ENCODE measurements around the gene CREB3L4.
"Not testable (repeated sequence)": the region's sequence is repeated elsewhere in the genome, so short reads cannot be mapped to it uniquely, and the experiment has no call there.

CREB3L4 gene

DNA sequence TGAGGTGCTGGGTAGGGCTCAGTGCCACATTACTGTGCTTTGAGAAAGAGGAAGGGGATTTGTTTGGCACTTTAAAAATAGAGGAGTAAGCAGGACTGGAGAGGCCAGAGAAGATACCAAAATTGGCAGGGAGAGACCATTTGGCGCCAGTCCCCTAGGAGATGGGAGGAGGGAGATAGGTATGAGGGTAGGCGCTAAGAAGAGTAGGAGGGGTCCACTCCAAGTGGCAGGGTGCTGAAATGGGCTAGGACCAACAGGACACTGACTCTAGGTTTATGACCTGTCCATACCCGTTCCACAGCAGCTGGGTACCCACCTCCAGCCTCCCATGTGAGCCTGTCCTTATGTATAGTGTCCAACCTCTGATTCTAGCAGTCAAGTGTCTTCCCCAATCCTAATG lies 8.2 kb upstream of the CREB3L4 start:
- DNase-seq (ENCODE audit: low read depth in 2 of 2): no peak

- no peak for DNase-seq (ENCODE audit: low read depth in 2 of 2)
Observed at GRCh38 chr1:153960206-153960605, 7.5 kb upstream of the CREB3L4 start.

DNA sequence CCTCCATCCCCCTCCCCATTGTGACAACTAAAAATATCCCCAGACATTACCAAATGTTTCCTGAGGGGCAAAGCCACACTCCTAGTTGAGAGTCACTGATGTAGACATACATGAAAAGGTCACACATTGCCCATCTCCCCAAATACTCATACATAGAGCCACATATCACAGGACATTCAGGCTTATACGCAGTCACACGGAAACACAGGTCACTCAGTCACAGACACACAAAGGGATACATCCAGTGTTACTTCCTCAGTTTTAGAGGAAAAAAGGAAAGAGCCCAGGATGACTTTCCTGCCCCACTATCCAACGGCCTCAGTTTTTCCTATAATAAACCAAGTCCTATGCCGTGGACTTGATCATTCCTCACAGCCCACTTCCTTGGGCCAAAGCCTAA lies 6.3 kb upstream of the CREB3L4 start:
- DNase-seq (ENCODE audit: low read depth in 2 of 2): no peak

GRCh38 chr1:153962088-153963029 lies 5.3 kb upstream of the CREB3L4 start:
- no peak for DNase-seq (ENCODE audit: low read depth in 2 of 2)

DNA sequence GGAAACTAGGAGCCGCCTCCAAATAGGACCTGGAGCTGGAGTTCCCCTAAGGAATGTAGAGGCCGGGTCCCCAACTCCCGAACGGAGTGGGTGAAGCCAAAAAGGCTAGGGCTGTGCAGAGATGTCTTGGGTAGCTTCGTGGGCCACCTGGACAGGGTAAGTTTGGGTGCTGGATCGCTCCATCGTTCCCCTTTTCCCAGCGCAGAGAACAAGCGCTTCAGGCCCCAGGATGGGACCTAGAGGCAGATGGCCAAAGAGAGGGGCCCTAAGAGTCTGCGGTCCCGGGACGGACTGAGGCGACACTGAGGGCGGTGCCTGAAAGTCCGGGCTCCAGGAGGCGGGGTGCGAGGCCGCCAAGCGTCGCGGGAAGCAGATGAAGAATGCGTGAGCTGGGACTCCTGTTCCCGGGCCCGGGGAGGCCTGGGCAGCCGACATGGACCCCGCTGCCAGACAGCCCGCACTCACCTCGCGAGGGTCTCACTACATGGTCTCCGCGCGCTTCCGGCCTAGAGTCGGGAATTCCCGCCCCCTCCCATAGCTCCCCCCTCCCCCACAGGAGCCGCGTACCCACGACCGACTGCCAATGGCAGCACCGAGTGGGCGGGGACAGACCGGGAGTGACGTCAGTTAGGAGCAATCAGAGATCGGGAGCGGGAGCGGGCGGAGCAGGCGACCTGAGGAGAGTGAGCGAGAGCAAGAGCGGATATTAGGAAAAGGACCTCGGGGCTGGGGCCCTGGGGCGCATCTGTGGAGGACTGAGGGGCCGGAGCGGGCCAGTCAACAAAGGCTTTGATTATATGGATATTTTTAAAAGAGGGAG lies 4.5 kb upstream of the CREB3L4 start, which contains the start of gene SLC39A1:
Gene SLC39A1 (minus strand): TSS at position 508 of the 820 bp plus-strand sequence. CDS start 822 bp downstream, outside the sequence.
- DNase-seq (ENCODE audit: low read depth in 2 of 2): peak; percentile 94 to 97

- DNase-seq (ENCODE audit: low read depth in 2 of 2): no peak
Observed at GRCh38 chr1:153963850-153964331, 3.8 kb upstream of the CREB3L4 start.

- DNase-seq (ENCODE audit: low read depth in 2 of 2): no peak
Observed at GRCh38 chr1:153968000-153968363, 280 bp downstream of the CREB3L4 start.

GRCh38 chr1:153968408-153968807 lies 706 bp downstream of the CREB3L4 start:
- no peak for DNase-seq (ENCODE audit: low read depth in 2 of 2)

GRCh38 chr1:153968972-153969371 lies 1.3 kb downstream of the CREB3L4 start:
- DNase-seq (ENCODE audit: low read depth in 2 of 2): no peak

DNA sequence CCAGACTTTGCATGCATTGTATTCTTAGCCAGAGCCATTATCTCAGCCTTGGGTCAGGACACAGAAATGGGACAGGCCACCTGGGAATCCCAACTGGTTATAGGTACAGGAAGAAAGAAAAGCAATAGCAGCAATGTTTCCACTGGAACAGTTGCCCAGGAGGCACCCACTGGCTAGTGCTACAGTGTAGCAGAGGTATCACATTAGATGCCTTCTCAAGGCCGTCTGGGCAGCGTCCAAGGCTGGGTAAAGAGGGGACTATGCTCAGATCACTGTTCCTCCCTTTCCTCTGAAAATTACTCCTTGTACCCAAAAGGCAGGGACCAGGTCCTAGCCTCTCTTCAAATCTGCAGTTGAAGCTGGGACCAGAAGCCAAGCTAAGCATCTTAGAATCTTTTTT lies 2.6 kb downstream of the CREB3L4 start:
- DNase-seq (ENCODE audit: low read depth in 2 of 2): no peak

DNA sequence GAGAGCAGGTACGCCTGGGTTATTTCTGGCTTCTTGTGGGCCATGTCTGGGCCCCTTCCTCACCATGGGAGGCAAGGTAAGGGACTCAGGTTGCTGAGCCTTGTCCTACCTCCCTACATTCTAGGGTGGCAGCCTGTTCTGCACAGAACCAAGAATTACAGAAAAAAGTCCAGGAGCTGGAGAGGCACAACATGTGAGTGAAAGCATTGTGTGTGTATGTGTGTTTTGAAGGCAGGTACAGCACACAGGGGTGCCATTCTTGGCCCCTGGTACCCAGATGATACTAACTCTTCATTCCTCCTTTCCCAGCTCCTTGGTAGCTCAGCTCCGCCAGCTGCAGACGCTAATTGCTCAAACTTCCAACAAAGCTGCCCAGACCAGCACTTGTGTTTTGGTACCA lies 5.4 kb downstream of the CREB3L4 start:
- no peak for DNase-seq (ENCODE audit: low read depth in 2 of 2)

DNA sequence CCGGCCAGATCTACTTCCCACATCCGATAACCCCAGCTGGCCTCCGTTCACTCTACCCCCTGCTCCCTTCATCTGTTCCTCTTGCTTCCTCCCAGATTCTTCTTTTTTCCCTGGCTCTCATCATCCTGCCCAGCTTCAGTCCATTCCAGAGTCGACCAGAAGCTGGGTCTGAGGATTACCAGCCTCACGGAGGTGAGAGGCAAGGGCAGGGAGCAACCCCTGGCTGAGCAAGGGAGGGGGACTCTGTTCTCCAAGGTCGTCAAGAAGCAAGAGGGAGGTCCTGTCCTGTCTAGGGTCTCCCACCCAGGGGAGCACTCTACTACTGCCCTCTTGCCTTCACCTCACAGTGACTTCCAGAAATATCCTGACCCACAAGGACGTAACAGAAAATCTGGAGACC lies 5.8 kb downstream of the CREB3L4 start:
- no peak for DNase-seq (ENCODE audit: low read depth in 2 of 2)

- DNase-seq (ENCODE audit: low read depth in 2 of 2): no peak
Observed at GRCh38 chr1:153976819-153977249, 9.1 kb downstream of the CREB3L4 start.

- peak; percentile 75 to 82 for DNase-seq (ENCODE audit: low read depth in 2 of 2)
Observed at GRCh38 chr1:153977250-153978240, 9.8 kb downstream of the CREB3L4 start, which contains the start of gene JTB. Gene JTB (minus strand): TSS chr1:153977674. CDS start chr1:153977252, 422 bp downstream.

- DNase-seq (ENCODE audit: low read depth in 2 of 2): no peak
Observed at GRCh38 chr1:153978274-153978909, 10.7 kb downstream of the CREB3L4 start.

DNA sequence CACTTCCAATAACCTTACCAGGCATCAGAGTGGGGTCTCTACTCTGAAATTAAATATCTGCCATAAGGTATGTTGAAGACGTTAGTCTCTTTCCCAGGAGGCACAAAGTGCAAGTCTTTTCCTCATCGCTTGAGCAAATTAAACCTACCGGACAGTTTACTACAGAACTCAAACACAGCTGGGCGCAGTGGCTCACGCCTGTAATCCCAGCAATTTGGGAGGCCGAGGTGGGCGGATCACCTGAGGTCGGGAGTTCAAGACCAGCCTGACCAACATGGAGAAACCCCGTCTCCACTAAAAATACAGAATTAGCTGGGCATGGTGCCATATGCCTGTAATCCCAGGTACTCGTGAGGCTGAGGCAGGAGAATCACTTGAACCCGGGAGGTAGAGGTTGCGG lies 11.4 kb downstream of the CREB3L4 start:
- not testable (repeated sequence) for DNase-seq (ENCODE audit: low read depth in 2 of 2)

- not testable (repeated sequence) for DNase-seq (ENCODE audit: low read depth in 2 of 2)
Observed at GRCh38 chr1:153981735-153982134, 14.0 kb downstream of the CREB3L4 start.

GRCh38 chr1:153984123-153984894 lies 16.6 kb downstream of the CREB3L4 start:
- no peak for DNase-seq (ENCODE audit: low read depth in 2 of 2)

GRCh38 chr1:153985341-153985912 lies 17.7 kb downstream of the CREB3L4 start:
- DNase-seq (ENCODE audit: low read depth in 2 of 2): peak in 1 of 2 donors; percentile 38
